PC-9 (cell line): ENCODE results near the gene RIMS1. TPM values are rescaled to one million over a fixed set of nuclear protein-coding genes. Genes with fewer than 3 reads are reported as not detected.

Experiments
- BruUV-seq: library from RNA; stranded (reverse); fragments of 400-500 nt; replicated peaks from 2 replicates; lab custom pipeline; 2021; lab: Mats Ljungman, UMichigan
- CTCF ChIA-PET: fragments of 300-600 bp; sonication (Branson Sonifier 250); formaldehyde crosslinking; loops from one replicate; lab custom pipeline; 2022; ENCODE audit warnings: antibody characterized with exemption; lab: Charles Lee
- POLR2A ChIA-PET: fragments of 300-600 bp; sonication (Branson Sonifier 250); formaldehyde crosslinking; loops from one replicate; lab custom pipeline; 2022; ENCODE audit warnings: antibody characterized with exemption; ENCODE audit not compliant: unreplicated experiment; lab: Charles Lee
- DNase-seq, 2 experiments: peaks; one replicate each; pipeline versions ENCODE4 v3.0.0 to v3.0.0-alpha.2; 2015 to 2022; ENCODE audit warnings: mixed read lengths in 1 of 2
- H2AFZ ChIP-seq: fragments of 200-600 bp; sonication (generic); 2 replicates; pipeline ENCODE4 v1.8.1; 2017; ENCODE audit warnings: antibody characterized with exemption
- H3F3A ChIP-seq: fragments of 200-600 bp; sonication (generic); 2 replicates; pipeline ENCODE4 v1.8.1; 2017; ENCODE audit warnings: antibody characterized with exemption, mild to moderate bottlenecking, low read depth; ENCODE audit not compliant: insufficient read depth
- H3K27ac ChIP-seq: fragments of 200-600 bp; sonication (generic); 2 replicates; pipeline ENCODE4 v1.6.1; 2016; ENCODE audit warnings: mixed run types
- H3K27me3 ChIP-seq: fragments of 200-600 bp; sonication (generic); 2 replicates; pipeline ENCODE4 v1.6.1; 2016; ENCODE audit warnings: low read depth, mixed run types; ENCODE audit not compliant: insufficient read depth
- H3K36me3 ChIP-seq: fragments of 200-600 bp; sonication (generic); 2 replicates; pipeline ENCODE4 v1.6.1; 2016; ENCODE audit warnings: low read depth, mixed run types
- H3K4me1 ChIP-seq: fragments of 200-600 bp; sonication (generic); replicated peaks from 2 replicates; pipeline ENCODE4 v1.6.1; 2016; ENCODE audit warnings: mixed run types; ENCODE audit not compliant: insufficient read depth
- H3K4me2 ChIP-seq: fragments of 200-600 bp; sonication (generic); 2 replicates; pipeline ENCODE4 v1.6.1; 2017; ENCODE audit warnings: mixed run types
- H3K4me3 ChIP-seq: fragments of 200-600 bp; sonication (generic); 2 replicates; pipeline ENCODE4 v1.6.1; 2016; ENCODE audit warnings: mixed run types
- H3K79me2 ChIP-seq: fragments of 200-600 bp; sonication (generic); 2 replicates; pipeline ENCODE4 v1.6.1; 2017; ENCODE audit warnings: low read depth, mixed run types
- H3K9me2 ChIP-seq: fragments of 200-600 bp; sonication (generic); 2 replicates; pipeline ENCODE4 v1.8.1; 2017; ENCODE audit warnings: mild to moderate bottlenecking; ENCODE audit not compliant: insufficient read depth
- H3K9me3 ChIP-seq: fragments of 200-600 bp; sonication (generic); 2 replicates; pipeline ENCODE4 v1.8.1; 2016; ENCODE audit warnings: low read depth; ENCODE audit not compliant: insufficient read depth
- H4K20me1 ChIP-seq: fragments of 200-600 bp; sonication (generic); 2 replicates; pipeline ENCODE4 v1.8.1; 2017; ENCODE audit not compliant: insufficient read depth
- CTCF ChIP-seq: fragments of 200-600 bp; sonication (generic); conservative IDR thresholded peaks from 2 replicates; pipeline ENCODE4 v1.6.1; 2017; ENCODE audit warnings: mixed run types, antibody characterized with exemption, mild to moderate bottlenecking, moderate library complexity
- EZH2 ChIP-seq: fragments of 200-600 bp; sonication (generic); IDR thresholded peaks from 2 replicates; pipeline ENCODE4 v1.8.0; 2017; ENCODE audit warnings: antibody characterized with exemption, low read depth
- intact Hi-C: fragments of 100-400 bp; cut with micrococcal nuclease; formaldehyde crosslinking; loops from one replicate; pipeline ENCODE4 v1.10.0; 2022; ENCODE audit not compliant: unreplicated experiment
- total RNA-seq: library from RNA; stranded (reverse); gene quantifications from 2 replicates; pipeline ENCODE4 v1.2.3, GENCODE V29; 2021

RIMS1 gene
- total RNA-seq, 1 experiment from 2014 or later, result not detected

GRCh38 chr6:72425003-72425681 lies 538.8 kb downstream of the RIMS1 start:
- H3K27ac ChIP-seq, result no peak overlapping the region
- H2AFZ ChIP-seq, result no peak overlapping the region
- DNase-seq, result no peak

GRCh38 chr6:72440611-72441010 lies 554.3 kb downstream of the RIMS1 start:
- no peaks in the 10 kb centered on the region for H3K9me3 ChIP-seq
- no peak overlapping the region for H3K4me3 ChIP-seq
- ChIA-PET POLR2A (no interaction called here), CTCF (no interaction called here)
- no peak overlapping the region for H3K4me2 ChIP-seq
- H3K27me3 ChIP-seq, result peaks cover 10% of the 10 kb centered on the region; the same call in 1 of the 2 replicates
- BruUV-seq, result no TSS peak
- intact Hi-C loops, result no loop called here
- no peaks in the 10 kb centered on the region for H3K9me2 ChIP-seq
- no peaks in the 10 kb centered on the region for H3F3A ChIP-seq
- no peak for DNase-seq
- TF ChIP-seq CTCF, result no peak
- TF ChIP-seq EZH2, result no peak
- H3K27ac ChIP-seq, result no peak overlapping the region
- no peaks in the 10 kb centered on the region for H3K4me1 ChIP-seq
- H3K79me2 ChIP-seq, result no peaks in the 10 kb centered on the region
- H2AFZ ChIP-seq, result no peak overlapping the region
- H4K20me1 ChIP-seq, result no peaks in the 10 kb centered on the region
- H3K36me3 ChIP-seq, result no peaks in the 10 kb centered on the region

More at GRCh38 chr6:72425003-72425681, 538.8 kb downstream of the RIMS1 start:
- H3K4me2 ChIP-seq, result no peak overlapping the region
- H3F3A ChIP-seq, result no peaks in the 10 kb centered on the region
- ChIA-PET POLR2A (no interaction called here), CTCF (no interaction called here)
- H3K4me1 ChIP-seq, result no peaks in the 10 kb centered on the region
- H3K79me2 ChIP-seq, result no peaks in the 10 kb centered on the region
- H3K9me2 ChIP-seq, result no peaks in the 10 kb centered on the region
- no peaks in the 10 kb centered on the region for H3K36me3 ChIP-seq
- H3K4me3 ChIP-seq, result no peak overlapping the region
- H4K20me1 ChIP-seq, result no peaks in the 10 kb centered on the region
- no peaks in the 10 kb centered on the region for H3K27me3 ChIP-seq
- TF ChIP-seq CTCF (no peak), EZH2 (no peak)
- intact Hi-C loops, result no loop called here
- BruUV-seq, result no TSS peak
- no peaks in the 10 kb centered on the region for H3K9me3 ChIP-seq

GRCh38 chr6:72446430-72446829 lies 560.1 kb downstream of the RIMS1 start:
- Histone ChIP-seq H3K9me2 (no peaks in the 10 kb centered on the region), H3K27me3 (peaks cover 10% of the 10 kb centered on the region; the same call in 1 of the 2 replicates), H3K4me2 (no peak overlapping the region), H3K9me3 (peaks cover 4% of the 10 kb centered on the region; the same call in 1 of the 2 replicates), H3K79me2 (no peaks in the 10 kb centered on the region), H3K27ac (no peak overlapping the region), H3K4me3 (no peak overlapping the region), H3K36me3 (no peaks in the 10 kb centered on the region), H3F3A (no peaks in the 10 kb centered on the region), H2AFZ (no peak overlapping the region), H4K20me1 (no peaks in the 10 kb centered on the region), H3K4me1 (no peaks in the 10 kb centered on the region)
- ChIA-PET CTCF (no interaction called here), POLR2A (no interaction called here)
- intact Hi-C loops, result no loop called here
- TF ChIP-seq EZH2 (no peak), CTCF (no peak)
- no peak for DNase-seq
- BruUV-seq, result no TSS peak
